Thoracic aorta (tissue), 2 donors: ENCODE measurements around the gene ASS1. TPM values are rescaled to one million over a fixed set of nuclear protein-coding genes. Genes with fewer than 3 reads are reported as not detected.

Experiments
- ATAC-seq: fragments of 150-250 bp; one replicate; pipeline ENCODE4 v1.8.0; 2017; ENCODE audit warnings: low read depth; ENCODE audit not compliant: insufficient number of reproducible peaks, low FRiP score
- DNase-seq: peaks from one replicate; pipeline ENCODE4 v3.0.0-alpha.2; 2020; ENCODE audit warnings: low spot score
- H3K27ac ChIP-seq, 2 donors: fragments of 200-600 bp; sonication (generic); 1 replicate in 1 of 2; 2 replicates in 1 of 2; pipeline ENCODE4 v1.5.1; 2016; ENCODE audit warnings: mild to moderate bottlenecking in 2 of 2, moderate library complexity in 2 of 2
- H3K27me3 ChIP-seq: fragments of 200-600 bp; sonication (generic); replicated peaks from 2 replicates; pipeline ENCODE4 v1.6.0; 2016; ENCODE audit warnings: mild to moderate bottlenecking; ENCODE audit not compliant: insufficient read depth
- H3K36me3 ChIP-seq: fragments of 200-600 bp; sonication (generic); one replicate; pipeline ENCODE4 v1.5.1; 2016
- H3K4me1 ChIP-seq, 2 donors: fragments of 200-600 bp; sonication (generic); 1 replicate in 1 of 2; 2 replicates in 1 of 2; pipeline versions ENCODE4 v1.5.1 to v1.6.0; 2016; ENCODE audit warnings: low read depth in 2 of 2, mild to moderate bottlenecking in 1 of 2; ENCODE audit not compliant: control insufficient read depth in 1 of 2
- H3K4me3 ChIP-seq: fragments of 200-600 bp; sonication (generic); 2 replicates; pipeline ENCODE4 v1.5.1; 2016; ENCODE audit warnings: mild to moderate bottlenecking
- H3K9me3 ChIP-seq: fragments of 200-600 bp; sonication (generic); 2 replicates; pipeline ENCODE4 v1.5.1; 2016
- total RNA-seq, 2 donors: library from RNA; depleted of rRNA; stranded (reverse); fragments of >200 nt; gene quantifications; one replicate each; pipeline versions ENCODE4 v1.1.0 to v1.2.3, GENCODE V29; 2016
- TF ChIP-seq, protein P1 (sequence below): fragments of 200-600 bp; sonication (generic); IDR thresholded peaks from one replicate; pipeline ENCODE4 v1.5.1; 2019; ENCODE audit warnings: antibody characterized with exemption

Gene ASS1
- total RNA-seq, 2 donors from 2014 or later = 65.4 to 81.7 TPM

DNA sequence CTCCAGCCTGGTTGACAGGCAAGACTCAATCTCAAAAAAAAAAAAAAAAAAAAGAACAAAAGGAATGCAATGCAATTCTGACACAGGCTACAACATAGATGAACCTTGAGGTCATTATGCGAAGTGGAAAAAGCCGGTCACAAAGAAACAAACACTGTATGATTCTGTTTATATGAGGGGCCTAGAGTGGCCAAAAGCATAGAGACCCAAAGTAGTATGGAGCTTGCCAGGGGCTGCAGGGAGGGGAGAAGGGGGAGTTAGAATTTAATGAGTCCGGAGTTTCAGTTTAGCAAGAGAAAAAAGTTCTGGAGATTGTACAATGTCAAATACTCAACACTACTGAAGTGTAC is 33.2 kb upstream of the ASS1 start:
- TF ChIP-seq, protein P1, sequence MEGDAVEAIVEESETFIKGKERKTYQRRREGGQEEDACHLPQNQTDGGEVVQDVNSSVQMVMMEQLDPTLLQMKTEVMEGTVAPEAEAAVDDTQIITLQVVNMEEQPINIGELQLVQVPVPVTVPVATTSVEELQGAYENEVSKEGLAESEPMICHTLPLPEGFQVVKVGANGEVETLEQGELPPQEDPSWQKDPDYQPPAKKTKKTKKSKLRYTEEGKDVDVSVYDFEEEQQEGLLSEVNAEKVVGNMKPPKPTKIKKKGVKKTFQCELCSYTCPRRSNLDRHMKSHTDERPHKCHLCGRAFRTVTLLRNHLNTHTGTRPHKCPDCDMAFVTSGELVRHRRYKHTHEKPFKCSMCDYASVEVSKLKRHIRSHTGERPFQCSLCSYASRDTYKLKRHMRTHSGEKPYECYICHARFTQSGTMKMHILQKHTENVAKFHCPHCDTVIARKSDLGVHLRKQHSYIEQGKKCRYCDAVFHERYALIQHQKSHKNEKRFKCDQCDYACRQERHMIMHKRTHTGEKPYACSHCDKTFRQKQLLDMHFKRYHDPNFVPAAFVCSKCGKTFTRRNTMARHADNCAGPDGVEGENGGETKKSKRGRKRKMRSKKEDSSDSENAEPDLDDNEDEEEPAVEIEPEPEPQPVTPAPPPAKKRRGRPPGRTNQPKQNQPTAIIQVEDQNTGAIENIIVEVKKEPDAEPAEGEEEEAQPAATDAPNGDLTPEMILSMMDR = no peak
- ATAC-seq (no peak), DNase-seq (no peak)
- Histone ChIP-seq H3K4me1 (no peaks in the 10 kb centered on the region), H3K36me3 (no peaks in the 10 kb centered on the region), H3K4me3 (no peak overlapping the region), H3K27ac (no peak overlapping the region), H3K9me3 (no peaks in the 10 kb centered on the region), H3K27me3 (no peaks in the 10 kb centered on the region)

GRCh38 chr9:130414081-130414731 is 30.6 kb upstream of the ASS1 start:
- no peak for ATAC-seq
- TF ChIP-seq, protein P1 = no peak
- Histone ChIP-seq H3K36me3 (no peaks in the 10 kb centered on the region), H3K9me3 (no peaks in the 10 kb centered on the region), H3K27me3 (no peaks in the 10 kb centered on the region), H3K4me1 (no peaks in the 10 kb centered on the region), H3K4me3 (no peak overlapping the region), H3K27ac (no peak overlapping the region)
- DNase-seq = no peak

GRCh38 chr9:130414910-130415746 is 29.6 kb upstream of the ASS1 start:
- no peaks in the 10 kb centered on the region for H3K27me3 ChIP-seq
- H3K9me3 ChIP-seq = no peaks in the 10 kb centered on the region
- H3K27ac ChIP-seq = no peak overlapping the region
- no peak for DNase-seq
- no peak overlapping the region for H3K4me3 ChIP-seq
- TF ChIP-seq, protein P1 = no peak
- H3K4me1 ChIP-seq = no peaks in the 10 kb centered on the region
- ATAC-seq = no peak
- no peaks in the 10 kb centered on the region for H3K36me3 ChIP-seq

GRCh38 chr9:130417602-130418001 is 27.2 kb upstream of the ASS1 start:
- no peaks in the 10 kb centered on the region for H3K9me3 ChIP-seq
- H3K27me3 ChIP-seq = no peaks in the 10 kb centered on the region
- no peak for DNase-seq
- TF ChIP-seq, protein P1 = no peak
- H3K4me3 ChIP-seq = no peak overlapping the region
- no peaks in the 10 kb centered on the region for H3K4me1 ChIP-seq
- ATAC-seq = no peak
- H3K36me3 ChIP-seq = no peaks in the 10 kb centered on the region
- no peak overlapping the region for H3K27ac ChIP-seq

- TF ChIP-seq, protein P1 = no peak
- Histone ChIP-seq H3K27me3 (no peaks in the 10 kb centered on the region), H3K4me3 (no peak overlapping the region), H3K27ac (no peak overlapping the region), H3K9me3 (no peaks in the 10 kb centered on the region), H3K36me3 (no peaks in the 10 kb centered on the region), H3K4me1 (no peaks in the 10 kb centered on the region)
- no peak for DNase-seq
- ATAC-seq = no peak
Observed at GRCh38 chr9:130418776-130419175, 26.0 kb upstream of the ASS1 start.
